ENCODE data around the gene GAA. TPM values are rescaled to one million over a fixed set of nuclear protein-coding genes. Genes with fewer than 3 reads are reported as not detected.

Gene GAA
- total RNA-seq, 1 donor from 2014 or later = 15.2 TPM

DNA sequence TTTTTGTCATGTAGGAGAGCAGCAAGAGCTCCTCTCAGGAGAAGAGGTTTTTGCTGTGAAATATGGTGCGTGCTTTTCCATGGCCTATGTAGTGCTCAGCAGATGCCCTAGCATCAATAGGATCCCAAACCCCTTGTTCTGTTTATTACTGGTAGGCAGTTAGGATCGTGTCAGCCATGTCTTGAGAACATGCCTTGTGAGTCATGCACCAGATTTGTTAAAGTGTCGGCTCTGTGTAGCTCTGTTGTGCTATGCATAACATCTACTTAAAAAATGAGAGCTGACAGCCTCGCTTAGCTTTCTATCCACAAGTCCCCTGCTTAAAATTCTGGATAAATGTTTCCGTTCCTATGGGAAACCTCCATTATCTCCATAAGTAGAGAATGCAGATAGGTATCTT is 50.0 kb downstream of the GAA start:
- no peaks in the 10 kb centered on the region for H3K27me3 Mint-ChIP-seq (ENCODE audit: insufficient read depth, low read depth)
- DNase-seq (ENCODE audit: low spot score) = no peak
- H3F3A ChIP-seq (ENCODE audit: low read depth) = peaks cover 19% of the 10 kb centered on the region
- no peak overlapping the region for H3K4me3 Mint-ChIP-seq
- no peak overlapping the region for H3K27ac ChIP-seq
- peaks cover 24% of the 10 kb centered on the region for H3K79me2 ChIP-seq (ENCODE audit: low read depth)
- peaks cover 19% of the 10 kb centered on the region for H3K4me1 Mint-ChIP-seq
- no peak overlapping the region for H3K4me3 ChIP-seq
- H3K4me2 ChIP-seq = no peak overlapping the region
- H3K27ac Mint-ChIP-seq = no peak overlapping the region
- no peaks in the 10 kb centered on the region for H3K9me3 ChIP-seq (ENCODE audit: low read depth)
- TF ChIP-seq, protein P1, sequence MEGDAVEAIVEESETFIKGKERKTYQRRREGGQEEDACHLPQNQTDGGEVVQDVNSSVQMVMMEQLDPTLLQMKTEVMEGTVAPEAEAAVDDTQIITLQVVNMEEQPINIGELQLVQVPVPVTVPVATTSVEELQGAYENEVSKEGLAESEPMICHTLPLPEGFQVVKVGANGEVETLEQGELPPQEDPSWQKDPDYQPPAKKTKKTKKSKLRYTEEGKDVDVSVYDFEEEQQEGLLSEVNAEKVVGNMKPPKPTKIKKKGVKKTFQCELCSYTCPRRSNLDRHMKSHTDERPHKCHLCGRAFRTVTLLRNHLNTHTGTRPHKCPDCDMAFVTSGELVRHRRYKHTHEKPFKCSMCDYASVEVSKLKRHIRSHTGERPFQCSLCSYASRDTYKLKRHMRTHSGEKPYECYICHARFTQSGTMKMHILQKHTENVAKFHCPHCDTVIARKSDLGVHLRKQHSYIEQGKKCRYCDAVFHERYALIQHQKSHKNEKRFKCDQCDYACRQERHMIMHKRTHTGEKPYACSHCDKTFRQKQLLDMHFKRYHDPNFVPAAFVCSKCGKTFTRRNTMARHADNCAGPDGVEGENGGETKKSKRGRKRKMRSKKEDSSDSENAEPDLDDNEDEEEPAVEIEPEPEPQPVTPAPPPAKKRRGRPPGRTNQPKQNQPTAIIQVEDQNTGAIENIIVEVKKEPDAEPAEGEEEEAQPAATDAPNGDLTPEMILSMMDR (IDR thresholded peaks at IDR 0.05) = no peak
- TF ChIP-seq EZH2phosphoT487 (IDR thresholded peaks at IDR 0.05) (no peak), EZH2 (IDR thresholded peaks at IDR 0.05) (no peak)
- H2AFZ ChIP-seq (replicated peaks) = no peak overlapping the region
- H3K9me3 Mint-ChIP-seq = peaks cover 19% of the 10 kb centered on the region
- H4K20me1 ChIP-seq (ENCODE audit: low read depth) = peaks cover 4% of the 10 kb centered on the region
- no peaks in the 10 kb centered on the region for H3K27me3 ChIP-seq
- H3K36me3 ChIP-seq = no peaks in the 10 kb centered on the region
- no peak overlapping the region for H3K9ac ChIP-seq
- H3K36me3 Mint-ChIP-seq = no peaks in the 10 kb centered on the region
- peaks cover 5% of the 10 kb centered on the region for H3K4me1 ChIP-seq

DNA sequence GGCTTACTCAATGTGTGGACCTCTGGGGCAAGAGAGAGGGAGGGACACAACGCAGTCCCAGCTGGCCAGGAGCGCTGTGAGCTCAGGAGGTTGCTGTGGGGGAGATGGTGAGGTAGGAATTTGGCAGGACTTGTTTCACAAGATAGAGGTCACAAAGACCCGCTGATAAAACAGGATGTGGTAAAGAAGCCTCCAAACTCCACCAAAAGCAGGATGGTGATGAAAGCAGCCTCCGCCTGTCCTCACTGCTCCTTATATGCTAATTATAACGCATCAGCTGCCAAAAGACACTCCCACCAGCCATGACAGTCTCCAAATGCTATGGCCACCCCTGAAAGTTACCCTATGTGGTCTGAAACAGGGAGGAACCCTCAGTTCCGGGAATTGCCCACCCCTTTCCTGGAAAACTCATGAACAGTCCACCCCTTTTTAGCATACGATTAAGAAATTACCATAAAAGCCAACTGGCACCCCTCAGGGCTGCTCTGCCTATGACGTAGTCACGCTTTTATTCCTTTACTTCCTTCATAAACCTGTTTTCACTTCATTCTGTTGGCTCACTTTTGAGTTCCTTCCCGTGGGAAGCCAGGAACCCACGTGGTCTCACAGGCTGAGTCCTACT is 50.8 kb downstream of the GAA start:
- Histone ChIP-seq H3K9ac (no peak overlapping the region), H3K36me3 (no peaks in the 10 kb centered on the region), H3F3A (ENCODE audit: low read depth) (peaks cover 16% of the 10 kb centered on the region), H3K79me2 (ENCODE audit: low read depth) (peaks cover 19% of the 10 kb centered on the region), H3K4me1 (peaks cover 5% of the 10 kb centered on the region), H3K9me3 (ENCODE audit: low read depth) (no peaks in the 10 kb centered on the region), H3K4me3 (no peak overlapping the region), H4K20me1 (ENCODE audit: low read depth) (no peaks in the 10 kb centered on the region), H3K4me2 (no peak overlapping the region), H3K27me3 (no peaks in the 10 kb centered on the region), H3K27ac (no peak overlapping the region), H2AFZ (replicated peaks) (no peak overlapping the region)
- DNase-seq (ENCODE audit: low spot score) = no peak
- TF ChIP-seq, protein P1 (IDR thresholded peaks at IDR 0.05) = no peak
- TF ChIP-seq EZH2phosphoT487 (IDR thresholded peaks at IDR 0.05) (no peak), EZH2 (IDR thresholded peaks at IDR 0.05) (no peak)
- Mint-ChIP-seq H3K4me1 (peaks cover 17% of the 10 kb centered on the region), H3K9me3 (peaks cover 23% of the 10 kb centered on the region), H3K27me3 (ENCODE audit: insufficient read depth, low read depth) (no peaks in the 10 kb centered on the region), H3K36me3 (no peaks in the 10 kb centered on the region), H3K4me3 (no peak overlapping the region), H3K27ac (no peak overlapping the region)

DNA sequence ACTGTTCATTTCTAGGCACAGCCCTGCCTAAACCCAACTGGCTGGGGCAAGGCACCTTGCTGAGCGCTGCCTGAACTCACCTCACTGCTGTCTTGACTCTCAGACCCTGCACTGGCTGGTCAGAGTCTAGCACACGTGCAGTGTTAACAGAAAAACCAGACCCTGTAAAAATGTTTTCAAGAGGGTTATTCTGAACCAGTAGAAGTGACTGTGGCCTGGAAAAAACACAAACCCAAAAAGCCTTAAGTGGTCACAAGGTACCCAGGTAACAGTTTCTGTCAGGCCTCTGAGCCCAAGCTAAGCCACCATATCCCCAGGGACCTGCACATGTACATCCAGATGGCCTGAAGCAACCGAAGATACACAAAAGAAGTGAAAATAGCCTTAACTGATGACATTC is 51.6 kb downstream of the GAA start:
- Mint-ChIP-seq H3K36me3 (no peaks in the 10 kb centered on the region), H3K27ac (no peak overlapping the region), H3K9me3 (peaks cover 26% of the 10 kb centered on the region), H3K27me3 (ENCODE audit: insufficient read depth, low read depth) (no peaks in the 10 kb centered on the region), H3K4me1 (peaks cover 14% of the 10 kb centered on the region), H3K4me3 (no peak overlapping the region)
- H4K20me1 ChIP-seq (ENCODE audit: low read depth) = no peaks in the 10 kb centered on the region
- peaks cover 3% of the 10 kb centered on the region for H3K4me1 ChIP-seq
- H3K27me3 ChIP-seq = no peaks in the 10 kb centered on the region
- H3K9me3 ChIP-seq (ENCODE audit: low read depth) = no peaks in the 10 kb centered on the region
- no peak overlapping the region for H3K9ac ChIP-seq
- H3F3A ChIP-seq (ENCODE audit: low read depth) = peaks cover 16% of the 10 kb centered on the region
- H3K79me2 ChIP-seq (ENCODE audit: low read depth) = peaks cover 12% of the 10 kb centered on the region
- no peak overlapping the region for H2AFZ ChIP-seq (replicated peaks)
- no peak for DNase-seq (ENCODE audit: low spot score)
- TF ChIP-seq, protein P1 (IDR thresholded peaks at IDR 0.05) = no peak
- no peak for TF ChIP-seq EZH2 (IDR thresholded peaks at IDR 0.05)
- no peak for TF ChIP-seq EZH2phosphoT487 (IDR thresholded peaks at IDR 0.05)
- no peak overlapping the region for H3K4me3 ChIP-seq
- no peak overlapping the region for H3K4me2 ChIP-seq
- H3K36me3 ChIP-seq = no peaks in the 10 kb centered on the region
- no peak overlapping the region for H3K27ac ChIP-seq
